Neural progenitor cell (in vitro differentiated cells): ENCODE measurements around the gene CAP2.

Experiments used
- EZH2 ChIP-seq: fragments of 200-600 bp; sonication (generic); IDR thresholded peaks from 2 replicates; pipeline ENCODE4 v1.6.1; 2017; ENCODE audit warnings: antibody characterized with exemption, mild to moderate bottlenecking, moderate library complexity
- EZH2phosphoT487 ChIP-seq: fragments of 200-600 bp; sonication (generic); IDR thresholded peaks from 2 replicates; pipeline ENCODE4 v1.6.1; 2017; ENCODE audit warnings: antibody characterized with exemption
- TF ChIP-seq, protein P1 (sequence below): fragments of 200-600 bp; sonication (generic); IDR thresholded peaks from 2 replicates; pipeline ENCODE4 v1.5.1; 2017; ENCODE audit warnings: antibody characterized with exemption, mild to moderate bottlenecking

DNA sequence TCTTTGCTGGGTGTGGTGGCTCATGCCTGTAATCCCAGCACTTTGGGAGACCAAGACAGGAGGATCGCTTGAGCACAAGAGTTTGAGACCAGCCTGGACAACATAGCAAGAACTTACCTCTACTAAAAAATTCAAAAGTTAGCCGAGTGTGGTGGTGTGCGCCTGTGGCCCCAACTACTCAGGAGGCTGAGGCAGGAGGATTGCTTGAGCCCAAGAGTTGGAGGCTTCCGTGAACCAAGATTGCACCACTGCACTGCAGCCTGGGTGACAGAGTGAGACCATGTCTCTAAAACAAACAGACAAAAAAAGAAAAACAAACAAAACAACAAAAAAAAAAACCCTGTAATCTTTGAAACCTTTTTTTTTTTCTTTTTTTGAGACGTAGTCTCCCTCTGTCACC is 67.5 kb downstream of the CAP2 start:
- TF ChIP-seq EZH2 (no peak), EZH2phosphoT487 (no peak)
- TF ChIP-seq, protein P1, sequence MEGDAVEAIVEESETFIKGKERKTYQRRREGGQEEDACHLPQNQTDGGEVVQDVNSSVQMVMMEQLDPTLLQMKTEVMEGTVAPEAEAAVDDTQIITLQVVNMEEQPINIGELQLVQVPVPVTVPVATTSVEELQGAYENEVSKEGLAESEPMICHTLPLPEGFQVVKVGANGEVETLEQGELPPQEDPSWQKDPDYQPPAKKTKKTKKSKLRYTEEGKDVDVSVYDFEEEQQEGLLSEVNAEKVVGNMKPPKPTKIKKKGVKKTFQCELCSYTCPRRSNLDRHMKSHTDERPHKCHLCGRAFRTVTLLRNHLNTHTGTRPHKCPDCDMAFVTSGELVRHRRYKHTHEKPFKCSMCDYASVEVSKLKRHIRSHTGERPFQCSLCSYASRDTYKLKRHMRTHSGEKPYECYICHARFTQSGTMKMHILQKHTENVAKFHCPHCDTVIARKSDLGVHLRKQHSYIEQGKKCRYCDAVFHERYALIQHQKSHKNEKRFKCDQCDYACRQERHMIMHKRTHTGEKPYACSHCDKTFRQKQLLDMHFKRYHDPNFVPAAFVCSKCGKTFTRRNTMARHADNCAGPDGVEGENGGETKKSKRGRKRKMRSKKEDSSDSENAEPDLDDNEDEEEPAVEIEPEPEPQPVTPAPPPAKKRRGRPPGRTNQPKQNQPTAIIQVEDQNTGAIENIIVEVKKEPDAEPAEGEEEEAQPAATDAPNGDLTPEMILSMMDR = no peak
